ENCODE data around the gene YAE1.

YAE1 gene

DNA sequence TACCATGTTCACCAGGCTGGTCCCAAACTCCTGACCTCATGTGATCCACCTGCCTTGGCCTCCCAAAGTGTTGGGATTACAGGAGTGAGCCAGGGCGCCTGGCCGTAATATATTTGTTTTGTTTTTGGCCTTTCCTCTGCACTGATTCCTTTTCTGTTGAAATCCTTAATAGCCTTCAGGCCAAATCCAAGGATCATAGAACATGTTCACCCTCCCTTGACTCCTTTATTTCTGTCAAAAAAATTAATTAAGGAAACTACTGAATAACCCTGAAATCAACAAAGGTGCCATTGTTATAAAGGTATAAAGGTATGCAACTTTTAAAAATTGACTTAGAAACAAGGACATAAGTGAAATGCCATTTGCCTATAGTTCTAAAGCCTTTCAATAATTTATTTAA is 41.7 kb downstream of the YAE1 start:
- no peak overlapping the region for H3K4me3 ChIP-seq (ENCODE audit: low read length)
- H3K4me1 ChIP-seq (ENCODE audit: control insufficient read depth, insufficient read depth, low read length) = peaks cover 14% of the 10 kb centered on the region
- H3K9me3 ChIP-seq (ENCODE audit: control insufficient read depth, low read length) = no peaks in the 10 kb centered on the region
- H3K9ac ChIP-seq (ENCODE audit: low read length) = no peak overlapping the region
- H3K36me3 ChIP-seq (ENCODE audit: control insufficient read depth, insufficient read depth, low read length, severe bottlenecking) = no peaks in the 10 kb centered on the region
- no peaks in the 10 kb centered on the region for H3K27me3 ChIP-seq (replicated peaks; ENCODE audit: control insufficient read depth, insufficient read depth, low read length)
- DNase-seq (ENCODE audit: low read depth) = no peak

DNA sequence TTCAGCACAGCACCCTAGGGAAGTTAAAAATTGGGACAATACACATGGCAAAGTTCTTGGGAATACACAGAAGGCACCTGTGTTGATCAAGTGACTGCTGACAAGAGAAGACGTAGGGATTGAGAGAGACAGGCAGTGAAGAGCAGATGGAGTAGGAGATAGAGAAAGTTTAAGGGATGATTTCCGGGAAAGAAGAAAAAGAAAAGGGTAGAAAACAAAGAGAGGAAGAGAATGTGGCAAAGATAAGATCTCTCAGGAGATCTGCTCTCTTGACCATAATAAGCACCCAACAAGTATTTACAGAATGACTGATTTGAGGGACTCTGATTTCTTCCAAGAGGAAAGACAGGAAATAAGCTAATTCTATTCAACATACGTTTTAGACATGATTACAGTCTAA is 42.1 kb downstream of the YAE1 start:
- no peak overlapping the region for H3K9ac ChIP-seq (ENCODE audit: low read length)
- peaks cover 14% of the 10 kb centered on the region for H3K4me1 ChIP-seq (ENCODE audit: control insufficient read depth, insufficient read depth, low read length)
- H3K9me3 ChIP-seq (ENCODE audit: control insufficient read depth, low read length) = no peaks in the 10 kb centered on the region
- no peaks in the 10 kb centered on the region for H3K36me3 ChIP-seq (ENCODE audit: control insufficient read depth, insufficient read depth, low read length, severe bottlenecking)
- DNase-seq (ENCODE audit: low read depth) = no peak
- no peak overlapping the region for H3K4me3 ChIP-seq (ENCODE audit: low read length)
- H3K27me3 ChIP-seq (replicated peaks; ENCODE audit: control insufficient read depth, insufficient read depth, low read length) = no peaks in the 10 kb centered on the region

DNA sequence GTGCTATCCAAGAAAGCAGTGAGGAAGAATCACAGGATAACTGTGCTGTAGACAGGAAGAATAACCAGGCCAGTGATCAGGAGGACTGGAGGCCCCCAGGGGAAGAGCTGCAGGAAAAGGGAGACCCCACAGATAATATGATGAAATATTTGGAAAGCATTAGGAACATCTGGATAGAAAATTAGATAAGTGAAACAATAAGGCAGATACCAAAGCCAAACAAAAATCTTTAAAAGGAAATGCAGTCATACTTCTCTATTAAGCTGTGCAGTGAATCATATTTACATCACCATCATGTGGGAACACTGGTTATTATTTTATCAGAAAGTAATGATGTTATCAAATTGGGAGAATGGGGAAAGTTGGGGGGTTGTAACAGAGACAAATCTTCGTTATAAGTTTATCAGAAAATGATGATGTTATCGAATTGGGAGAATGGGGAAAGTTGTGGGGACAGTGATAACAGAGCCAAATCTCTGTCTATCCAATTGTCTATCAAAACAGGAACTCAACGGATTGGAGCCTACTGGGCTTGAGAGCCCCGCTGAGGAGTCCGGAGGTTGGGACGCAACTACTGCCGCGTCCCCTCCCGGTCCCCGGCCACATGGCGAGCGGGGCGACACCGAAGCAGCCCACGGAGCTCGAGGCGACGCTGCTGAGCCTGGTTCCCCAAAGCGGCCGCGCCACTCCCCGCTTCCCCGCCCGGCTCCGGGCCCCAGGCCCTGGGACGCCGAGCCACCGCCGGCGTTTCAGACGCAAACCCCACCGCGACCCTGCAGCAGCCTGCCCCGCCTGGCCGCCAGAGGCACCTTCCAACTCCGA is 43.1 kb downstream of the YAE1 start:
- H3K4me3 ChIP-seq (ENCODE audit: low read length) = peak overlapping the region; percentile 75
- peak; percentile 68 for DNase-seq (ENCODE audit: low read depth)

DNA sequence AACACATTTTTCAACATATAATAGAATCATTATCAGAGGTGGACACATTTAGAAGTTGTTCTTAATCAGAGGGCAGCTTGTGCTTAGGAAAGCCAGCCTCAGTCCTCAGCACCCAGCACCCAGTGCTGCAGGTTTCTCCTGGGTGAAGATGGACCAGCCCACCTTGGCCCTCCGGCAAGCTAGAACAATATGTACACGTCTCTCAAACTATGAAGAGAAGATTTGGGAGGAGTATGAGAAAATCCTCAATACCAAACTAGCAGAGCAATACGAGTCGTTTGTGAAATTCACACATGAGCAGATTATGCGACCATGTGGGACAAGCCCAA is 43.7 kb downstream of the YAE1 start:
- DNase-seq (ENCODE audit: low read depth) = no peak
- Histone ChIP-seq H3K4me1 (ENCODE audit: control insufficient read depth, insufficient read depth, low read length) (peaks cover 14% of the 10 kb centered on the region), H3K9me3 (ENCODE audit: control insufficient read depth, low read length) (no peaks in the 10 kb centered on the region), H3K4me3 (ENCODE audit: low read length) (peak overlapping the region; percentile 75), H3K9ac (ENCODE audit: low read length) (peak overlapping the region; percentile 79), H3K27me3 (replicated peaks; ENCODE audit: control insufficient read depth, insufficient read depth, low read length) (no peaks in the 10 kb centered on the region), H3K36me3 (ENCODE audit: control insufficient read depth, insufficient read depth, low read length, severe bottlenecking) (no peaks in the 10 kb centered on the region)

More for the DNA sequence above, 43.1 kb downstream of the YAE1 start:
- no peaks in the 10 kb centered on the region for H3K9me3 ChIP-seq (ENCODE audit: control insufficient read depth, low read length)
- H3K36me3 ChIP-seq (ENCODE audit: control insufficient read depth, insufficient read depth, low read length, severe bottlenecking) = no peaks in the 10 kb centered on the region
- no peaks in the 10 kb centered on the region for H3K27me3 ChIP-seq (replicated peaks; ENCODE audit: control insufficient read depth, insufficient read depth, low read length)
- H3K4me1 ChIP-seq (ENCODE audit: control insufficient read depth, insufficient read depth, low read length) = peaks cover 14% of the 10 kb centered on the region
- H3K9ac ChIP-seq (ENCODE audit: low read length) = peak overlapping the region; percentile 79

DNA sequence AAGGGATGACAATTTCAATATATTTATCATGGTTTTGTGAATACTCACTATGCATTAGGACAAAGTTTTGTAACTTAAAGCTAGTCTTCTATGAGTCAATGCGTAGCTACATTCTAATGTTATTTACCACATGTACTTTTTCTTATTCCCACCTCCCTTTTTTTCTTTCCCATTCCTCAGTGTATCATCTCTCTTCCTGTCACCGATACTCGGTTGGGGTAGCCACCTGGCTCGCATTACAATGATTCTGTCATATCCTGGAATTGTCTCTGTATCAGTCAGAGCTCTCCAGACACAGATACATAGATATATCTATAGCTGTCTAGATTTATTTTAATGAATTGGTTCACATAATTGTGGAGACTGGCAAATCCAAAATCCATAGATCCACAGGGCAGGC is 47.4 kb downstream of the YAE1 start:
- Histone ChIP-seq H3K9ac (ENCODE audit: low read length) (no peak overlapping the region), H3K4me1 (ENCODE audit: control insufficient read depth, insufficient read depth, low read length) (peaks cover 14% of the 10 kb centered on the region), H3K4me3 (ENCODE audit: low read length) (no peak overlapping the region), H3K36me3 (ENCODE audit: control insufficient read depth, insufficient read depth, low read length, severe bottlenecking) (no peaks in the 10 kb centered on the region), H3K27me3 (replicated peaks; ENCODE audit: control insufficient read depth, insufficient read depth, low read length) (no peaks in the 10 kb centered on the region), H3K9me3 (ENCODE audit: control insufficient read depth, low read length) (no peaks in the 10 kb centered on the region)
- no peak for DNase-seq (ENCODE audit: low read depth)

DNA sequence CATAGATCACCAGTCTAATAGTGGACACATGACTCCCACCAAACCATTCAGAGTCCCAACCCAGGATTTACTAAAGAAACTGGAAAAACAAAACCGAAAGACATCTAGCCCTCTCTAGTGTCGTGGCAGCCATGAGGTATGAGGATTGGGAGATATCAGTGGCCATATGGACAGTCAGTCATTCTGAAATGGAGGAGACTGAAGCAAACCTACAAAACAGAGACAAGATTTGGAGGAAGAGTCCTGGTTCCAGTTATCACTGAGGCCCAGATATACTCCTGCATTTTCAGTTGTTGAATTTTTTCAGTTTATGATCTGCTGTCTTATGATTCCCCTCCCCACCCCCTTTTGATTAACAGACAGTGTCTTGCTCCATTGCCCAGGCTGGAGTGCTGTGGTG is 48.1 kb downstream of the YAE1 start:
- H3K4me3 ChIP-seq (ENCODE audit: low read length) = no peak overlapping the region
- no peaks in the 10 kb centered on the region for H3K36me3 ChIP-seq (ENCODE audit: control insufficient read depth, insufficient read depth, low read length, severe bottlenecking)
- no peak overlapping the region for H3K9ac ChIP-seq (ENCODE audit: low read length)
- H3K27me3 ChIP-seq (replicated peaks; ENCODE audit: control insufficient read depth, insufficient read depth, low read length) = no peaks in the 10 kb centered on the region
- DNase-seq (ENCODE audit: low read depth) = no peak
- no peaks in the 10 kb centered on the region for H3K9me3 ChIP-seq (ENCODE audit: control insufficient read depth, low read length)
- peaks cover 9% of the 10 kb centered on the region for H3K4me1 ChIP-seq (ENCODE audit: control insufficient read depth, insufficient read depth, low read length)

DNA sequence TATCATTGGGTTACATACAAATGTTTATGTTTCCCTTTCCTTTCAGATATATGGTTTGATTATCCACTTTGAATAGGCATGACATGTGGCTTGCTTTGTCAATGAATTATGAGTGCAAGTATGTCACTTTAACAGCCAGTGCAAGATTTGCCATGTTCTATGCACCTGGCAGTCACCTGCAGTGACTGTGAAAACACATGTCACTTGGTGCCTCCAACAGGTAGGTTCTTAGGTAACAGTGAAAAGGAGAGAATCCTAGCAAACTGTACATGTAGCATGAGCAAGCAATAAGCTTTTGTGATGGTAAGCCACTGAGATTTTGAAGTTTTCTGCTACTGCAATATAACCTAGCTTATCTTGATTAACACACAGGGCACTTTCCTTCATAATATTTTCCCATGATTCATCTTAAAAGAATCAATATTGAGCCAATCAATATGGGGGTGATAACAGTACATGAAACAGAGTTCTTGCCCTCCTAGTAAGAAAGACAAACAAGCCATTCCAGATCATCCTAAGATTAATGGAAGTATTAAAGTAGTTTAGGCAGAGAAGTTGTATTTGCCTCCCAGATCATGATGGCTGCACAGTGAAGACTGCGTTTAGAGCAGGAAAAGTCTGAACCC is 49.3 kb downstream of the YAE1 start:
- no peak for DNase-seq (ENCODE audit: low read depth)
- no peaks in the 10 kb centered on the region for H3K9me3 ChIP-seq (ENCODE audit: control insufficient read depth, low read length)
- H3K9ac ChIP-seq (ENCODE audit: low read length) = no peak overlapping the region
- no peaks in the 10 kb centered on the region for H3K27me3 ChIP-seq (replicated peaks; ENCODE audit: control insufficient read depth, insufficient read depth, low read length)
- H3K4me3 ChIP-seq (ENCODE audit: low read length) = no peak overlapping the region
- H3K36me3 ChIP-seq (ENCODE audit: control insufficient read depth, insufficient read depth, low read length, severe bottlenecking) = no peaks in the 10 kb centered on the region
- H3K4me1 ChIP-seq (ENCODE audit: control insufficient read depth, insufficient read depth, low read length) = no peaks in the 10 kb centered on the region

DNA sequence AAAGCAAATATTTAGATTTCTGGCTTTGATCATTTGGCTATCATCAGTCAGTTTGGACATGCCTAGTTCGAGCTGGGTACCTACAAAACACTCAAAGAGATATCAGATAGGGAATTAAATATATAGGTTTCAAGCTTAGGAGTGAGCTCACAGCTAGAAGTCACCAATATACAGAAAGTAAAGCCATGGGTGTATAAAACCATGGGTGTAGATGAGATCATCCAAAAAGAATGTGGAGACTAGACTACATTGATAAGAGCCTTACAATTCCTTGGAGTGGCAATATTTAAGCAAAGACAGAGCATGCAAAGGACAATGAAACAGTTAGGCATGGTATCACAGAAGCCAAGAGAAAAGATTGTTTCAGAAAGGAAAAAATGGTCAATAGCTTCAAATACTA is 49.9 kb downstream of the YAE1 start:
- peaks cover 5% of the 10 kb centered on the region for H3K4me1 ChIP-seq (ENCODE audit: control insufficient read depth, insufficient read depth, low read length)
- no peaks in the 10 kb centered on the region for H3K9me3 ChIP-seq (ENCODE audit: control insufficient read depth, low read length)
- no peaks in the 10 kb centered on the region for H3K27me3 ChIP-seq (replicated peaks; ENCODE audit: control insufficient read depth, insufficient read depth, low read length)
- no peak overlapping the region for H3K9ac ChIP-seq (ENCODE audit: low read length)
- H3K36me3 ChIP-seq (ENCODE audit: control insufficient read depth, insufficient read depth, low read length, severe bottlenecking) = no peaks in the 10 kb centered on the region
- no peak overlapping the region for H3K4me3 ChIP-seq (ENCODE audit: low read length)
- no peak for DNase-seq (ENCODE audit: low read depth)

DNA sequence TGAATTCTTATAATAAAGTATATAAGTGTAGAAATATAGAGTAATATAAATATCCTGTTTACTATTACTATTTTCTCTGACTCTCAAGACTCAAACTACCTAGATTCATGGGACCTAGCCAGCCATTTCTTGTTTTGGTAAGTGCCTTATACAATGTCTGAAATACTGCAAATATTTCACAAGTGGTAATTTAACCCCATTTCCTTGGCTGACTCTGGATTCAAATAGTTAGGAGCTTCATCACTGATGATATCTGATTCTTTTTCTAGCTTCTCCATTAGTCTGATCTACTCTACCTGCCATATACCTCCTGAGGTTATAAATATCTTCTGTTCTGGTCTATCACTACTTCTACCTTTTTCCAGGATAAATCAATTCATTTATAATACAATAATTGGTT is 50.8 kb downstream of the YAE1 start:
- Histone ChIP-seq H3K36me3 (ENCODE audit: control insufficient read depth, insufficient read depth, low read length, severe bottlenecking) (no peaks in the 10 kb centered on the region), H3K9me3 (ENCODE audit: control insufficient read depth, low read length) (no peaks in the 10 kb centered on the region), H3K4me1 (ENCODE audit: control insufficient read depth, insufficient read depth, low read length) (peaks cover 13% of the 10 kb centered on the region), H3K27me3 (replicated peaks; ENCODE audit: control insufficient read depth, insufficient read depth, low read length) (no peaks in the 10 kb centered on the region), H3K9ac (ENCODE audit: low read length) (no peak overlapping the region), H3K4me3 (ENCODE audit: low read length) (no peak overlapping the region)
- peak; percentile 58 for DNase-seq (ENCODE audit: low read depth)

DNA sequence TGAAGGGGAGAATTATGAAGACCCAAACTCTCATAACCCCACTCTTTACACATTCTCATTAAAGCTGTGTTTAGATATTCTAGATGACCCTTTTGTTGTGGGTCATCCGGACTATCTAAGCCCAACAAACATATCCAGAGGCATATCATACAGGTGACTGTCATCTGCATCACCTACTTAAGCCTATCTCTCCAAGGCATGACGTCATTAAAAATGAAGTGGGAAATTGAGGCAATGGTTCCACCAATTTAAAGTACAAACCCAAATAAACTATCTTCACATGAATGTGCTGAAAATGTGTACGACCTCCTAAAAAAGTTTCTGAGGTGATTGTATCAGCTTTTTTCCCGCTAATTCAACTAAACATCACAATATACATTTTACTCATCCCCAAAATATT is 52.7 kb downstream of the YAE1 start:
- peaks cover 22% of the 10 kb centered on the region for H3K4me1 ChIP-seq (ENCODE audit: control insufficient read depth, insufficient read depth, low read length)
- no peaks in the 10 kb centered on the region for H3K36me3 ChIP-seq (ENCODE audit: control insufficient read depth, insufficient read depth, low read length, severe bottlenecking)
- H3K9ac ChIP-seq (ENCODE audit: low read length) = no peak overlapping the region
- no peaks in the 10 kb centered on the region for H3K9me3 ChIP-seq (ENCODE audit: control insufficient read depth, low read length)
- no peaks in the 10 kb centered on the region for H3K27me3 ChIP-seq (replicated peaks; ENCODE audit: control insufficient read depth, insufficient read depth, low read length)
- H3K4me3 ChIP-seq (ENCODE audit: low read length) = no peak overlapping the region
- DNase-seq (ENCODE audit: low read depth) = no peak

DNA sequence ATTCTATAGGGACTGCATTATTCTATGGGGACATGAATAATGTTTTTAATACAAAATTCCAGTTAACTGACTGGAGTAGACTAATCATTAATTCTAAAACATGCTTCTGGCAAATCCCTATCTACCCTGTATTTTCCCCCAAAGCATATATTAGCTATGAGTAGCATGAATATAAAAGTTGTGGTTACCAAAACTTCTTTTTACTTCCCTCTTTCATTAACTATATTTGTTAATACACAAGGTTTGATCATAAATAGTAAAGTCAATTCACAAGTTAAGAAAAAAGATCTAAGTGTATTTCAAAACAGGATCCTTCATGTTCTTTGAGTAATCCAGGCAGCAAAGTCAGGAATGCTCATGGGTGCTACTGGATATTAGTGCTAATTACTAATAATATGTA is 54.3 kb downstream of the YAE1 start:
- no peak overlapping the region for H3K4me3 ChIP-seq (ENCODE audit: low read length)
- no peak overlapping the region for H3K9ac ChIP-seq (ENCODE audit: low read length)
- peaks cover 31% of the 10 kb centered on the region for H3K4me1 ChIP-seq (ENCODE audit: control insufficient read depth, insufficient read depth, low read length)
- no peaks in the 10 kb centered on the region for H3K36me3 ChIP-seq (ENCODE audit: control insufficient read depth, insufficient read depth, low read length, severe bottlenecking)
- H3K27me3 ChIP-seq (replicated peaks; ENCODE audit: control insufficient read depth, insufficient read depth, low read length) = no peaks in the 10 kb centered on the region
- H3K9me3 ChIP-seq (ENCODE audit: control insufficient read depth, low read length) = no peaks in the 10 kb centered on the region
- no peak for DNase-seq (ENCODE audit: low read depth)

DNA sequence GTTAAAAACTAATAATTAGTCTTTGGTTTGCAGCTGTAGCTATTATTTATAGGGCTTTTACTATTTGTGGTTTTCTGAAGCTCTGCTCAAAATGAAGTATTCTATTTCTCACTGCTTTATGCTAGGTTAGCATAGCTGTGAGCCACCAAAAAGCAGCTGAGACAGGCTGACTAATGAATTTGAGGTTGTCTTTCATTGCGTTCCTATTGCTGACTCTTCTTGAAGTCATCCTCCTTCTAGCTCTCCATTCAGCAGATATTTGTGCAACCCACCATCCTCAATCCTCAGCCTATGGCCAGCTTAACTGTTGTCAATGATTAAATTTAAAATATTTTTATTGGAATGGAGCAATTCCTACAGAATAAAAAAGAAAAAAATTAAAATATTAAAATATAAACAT is 55.1 kb downstream of the YAE1 start:
- H3K9ac ChIP-seq (ENCODE audit: low read length) = no peak overlapping the region
- H3K9me3 ChIP-seq (ENCODE audit: control insufficient read depth, low read length) = no peaks in the 10 kb centered on the region
- no peaks in the 10 kb centered on the region for H3K27me3 ChIP-seq (replicated peaks; ENCODE audit: control insufficient read depth, insufficient read depth, low read length)
- no peak overlapping the region for H3K4me3 ChIP-seq (ENCODE audit: low read length)
- H3K4me1 ChIP-seq (ENCODE audit: control insufficient read depth, insufficient read depth, low read length) = peaks cover 38% of the 10 kb centered on the region
- DNase-seq (ENCODE audit: low read depth) = peak; percentile 54
- no peaks in the 10 kb centered on the region for H3K36me3 ChIP-seq (ENCODE audit: control insufficient read depth, insufficient read depth, low read length, severe bottlenecking)
